Liver (tissue), 9 donors: ENCODE measurements around the gene RAB4B. TPM values are rescaled to one million over a fixed set of nuclear protein-coding genes. Genes with fewer than 3 reads are reported as not detected.
A peak's percentile ranks its signal among the peaks of the same experiment; 100 is the strongest.

ENCODE experiments used
- DNase-seq: peaks from one replicate; pipeline ENCODE4 v3.0.0-alpha.2; 2017; ENCODE audit warnings: low spot score
- H3K27ac ChIP-seq, 2 donors: one replicate each; pipeline ENCODE4 v1.7.0; 2013; ENCODE audit warnings: inconsistent platforms in 2 of 2, low read length in 2 of 2, control low read depth in 1 of 2, low read depth in 1 of 2, mild to moderate bottlenecking in 1 of 2
- H3K27me3 ChIP-seq, 4 donors: one replicate each; pipeline versions ENCODE4 v1.6.1 to v1.7.0; 2013; ENCODE audit warnings: low read length in 3 of 4, inconsistent platforms in 1 of 4, mild to moderate bottlenecking in 1 of 4, moderate library complexity in 1 of 4; ENCODE audit not compliant: control insufficient read depth in 4 of 4, insufficient read depth in 4 of 4
- H3K36me3 ChIP-seq, 4 donors: one replicate each; pipeline versions ENCODE4 v1.6.1 to v1.7.0; 2013; ENCODE audit warnings: low read length in 3 of 4, mild to moderate bottlenecking in 3 of 4, low read depth in 1 of 4, moderate library complexity in 1 of 4; ENCODE audit not compliant: control insufficient read depth in 4 of 4, insufficient read depth in 3 of 4
- H3K4me1 ChIP-seq, 4 donors: one replicate each; pipeline versions ENCODE4 v1.6.1 to v1.7.0; 2013; ENCODE audit warnings: low read length in 3 of 4, mild to moderate bottlenecking in 3 of 4, moderate library complexity in 1 of 4; ENCODE audit not compliant: control insufficient read depth in 4 of 4, insufficient read depth in 4 of 4
- H3K4me3 ChIP-seq, 3 donors: one replicate each; pipeline versions ENCODE4 v1.6.1 to v1.7.0; 2013; ENCODE audit warnings: low read length in 3 of 3, control low read depth in 1 of 3, low read depth in 1 of 3, mild to moderate bottlenecking in 1 of 3
- H3K9ac ChIP-seq, 2 donors: one replicate each; pipeline ENCODE4 v1.7.0; 2013; ENCODE audit warnings: low read length in 2 of 2, mild to moderate bottlenecking in 2 of 2, moderate library complexity in 2 of 2, control low read depth in 1 of 2, low read depth in 1 of 2
- H3K9me3 ChIP-seq, 4 donors: one replicate each; pipeline versions ENCODE4 v1.6.1 to v1.7.0; 2013; ENCODE audit warnings: low read length in 3 of 4; ENCODE audit not compliant: control insufficient read depth in 4 of 4
- ATF3 ChIP-seq: IDR thresholded peaks from 2 replicates; pipeline ENCODE4 v1.6.1; 2016; ENCODE audit warnings: antibody characterized with exemption
- EGR1 ChIP-seq, 2 donors: IDR thresholded peaks; 2 replicates each; pipeline ENCODE4 v1.6.1; 2016 to 2018; ENCODE audit warnings: antibody characterized with exemption in 2 of 2, low read depth in 2 of 2
- FOXA1 ChIP-seq: IDR thresholded peaks from 2 replicates; pipeline ENCODE4 v1.6.1; 2016; ENCODE audit warnings: antibody characterized with exemption
- FOXA2 ChIP-seq: IDR thresholded peaks from 2 replicates; pipeline ENCODE4 v1.6.1; 2016; ENCODE audit warnings: antibody characterized with exemption
- GABPA ChIP-seq, 2 donors: IDR thresholded peaks in 1 of 2; conservative IDR thresholded peaks in 1 of 2; 2 replicates each; pipeline ENCODE4 v1.6.1; 2016; ENCODE audit warnings: antibody characterized with exemption in 2 of 2, mild to moderate bottlenecking in 1 of 2, moderate library complexity in 1 of 2
- HNF4A ChIP-seq, 2 donors: conservative IDR thresholded peaks; 2 replicates each; pipeline ENCODE4 v1.6.1; 2016; ENCODE audit warnings: antibody characterized with exemption in 2 of 2, mild to moderate bottlenecking in 2 of 2
- HNF4G ChIP-seq: IDR thresholded peaks from 2 replicates; pipeline ENCODE4 v1.6.1; 2016; ENCODE audit warnings: antibody characterized with exemption
- RAD21 ChIP-seq, 2 donors: IDR thresholded peaks; 2 replicates each; pipeline ENCODE4 v1.6.1; 2016; ENCODE audit warnings: antibody characterized with exemption in 2 of 2, mild to moderate bottlenecking in 2 of 2
- RXRA ChIP-seq, 2 donors: IDR thresholded peaks; 2 replicates each; pipeline ENCODE4 v1.6.1; 2017 to 2018; ENCODE audit warnings: antibody characterized with exemption in 2 of 2, mild to moderate bottlenecking in 1 of 2
- SP1 ChIP-seq: IDR thresholded peaks from 2 replicates; pipeline ENCODE4 v1.6.1; 2018; ENCODE audit warnings: antibody characterized with exemption, mild to moderate bottlenecking
- TAF1 ChIP-seq: conservative IDR thresholded peaks from 2 replicates; pipeline ENCODE4 v1.6.1; 2016; ENCODE audit warnings: antibody characterized with exemption, mild to moderate bottlenecking
- YY1 ChIP-seq: IDR thresholded peaks from 2 replicates; pipeline ENCODE4 v1.6.1; 2016; ENCODE audit warnings: antibody characterized with exemption, mild to moderate bottlenecking
- ZBTB33 ChIP-seq: IDR thresholded peaks from 2 replicates; pipeline ENCODE4 v1.6.1; 2016; ENCODE audit warnings: antibody characterized with exemption
- WGBS: extraction: QIAGEN DNeasy Blood & Tissue Kit; methylation state at CpG from one replicate; pipeline ENCODE4 v1.1.7; 2013; 5-methylcytosine and 5-hydroxymethylcytosine counted together
- polyA plus RNA-seq, 2 donors: library from polyadenylated mRNA; stranded (reverse) in 1 of 2; unstranded in 1 of 2; fragments of 200-250 nt in 1 of 2; fragments of >200 nt in 1 of 2; fragmentation: Nextera tagmentation in 1 of 2; extraction: Ambion mirVana in 1 of 2; gene quantifications; one replicate each; pipeline versions ENCODE4 v1.2.1 to v1.2.3, GENCODE V29; 2013 to 2015
- total RNA-seq, 2 donors: library from RNA; depleted of rRNA; stranded (reverse); fragments of >200 nt; gene quantifications; one replicate each; pipeline ENCODE4 v1.2.3, GENCODE V29; 2014
- donor health status: healthy.
- donor health status: healthy.
- donor health status: healthy.
- donor health status: healthy.
- donor health status: healthy.

RAB4B gene
- total and polyA plus RNA-seq, 4 donors: 5.5 to 16.9 (median 12.9) TPM

- 48% methylated on average over 17 of the region's 17 CpGs for WGBS
- Histone ChIP-seq H3K27me3 (no peaks in the 10 kb centered on the region), H3K9ac (no peak overlapping the region), H3K4me3 (no peak overlapping the region), H3K4me1 (peaks cover 0 to 3% (median 1%) of the 10 kb centered on the region in 4 donors), H3K27ac (no peak overlapping the region), H3K36me3 (peaks cover 0 to 26% (median 10%) of the 10 kb centered on the region in 4 donors), H3K9me3 (no peaks in the 10 kb centered on the region)
- TF ChIP-seq RAD21 (IDR thresholded peaks at IDR 0.05) (peak; percentile 9 to 15), FOXA2 (no peak), HNF4A (conservative IDR thresholded peaks at IDR 0.05) (peak; percentile 68 to 85), SP1 (no peak)
- no peak for DNase-seq
Observed at GRCh38 chr19:40742477-40742876, 35.6 kb upstream of the RAB4B start.

- DNase-seq: no peak
- no peaks in the 10 kb centered on the region for H3K27me3 ChIP-seq
- H3K9me3 ChIP-seq: no peaks in the 10 kb centered on the region
- H3K4me3 ChIP-seq: no peak overlapping the region
- H3K36me3 ChIP-seq: peaks cover 0 to 23% (median 9%) of the 10 kb centered on the region in 4 donors
- peaks cover 0 to 3% (median 1%) of the 10 kb centered on the region in 4 donors for H3K4me1 ChIP-seq
- TF ChIP-seq EGR1 (IDR thresholded peaks at IDR 0.05; ENCODE audit: low read depth in 2 of 2): no peak
- TF ChIP-seq ZBTB33: no peak
- TF ChIP-seq ATF3: no peak
- no peak for TF ChIP-seq YY1
- no peak for TF ChIP-seq FOXA1
- no peak overlapping the region for H3K27ac ChIP-seq
- 94% methylated on average over 12 of the region's 12 CpGs for WGBS
- no peak overlapping the region for H3K9ac ChIP-seq
Observed at GRCh38 chr19:40742886-40743285, 35.2 kb upstream of the RAB4B start.

- DNase-seq: no peak
- H3K27ac ChIP-seq: no peak overlapping the region
- TF ChIP-seq RXRA (IDR thresholded peaks at IDR 0.05) (no peak), RAD21 (IDR thresholded peaks at IDR 0.05) (no peak), ATF3 (no peak), HNF4A (conservative IDR thresholded peaks at IDR 0.05) (no peak), GABPA (IDR thresholded peaks at IDR 0.05 in 1 of 2, conservative IDR thresholded peaks at IDR 0.05 in 1 of 2) (no peak), HNF4G (no peak), TAF1 (no peak), EGR1 (IDR thresholded peaks at IDR 0.05; ENCODE audit: low read depth in 2 of 2) (no peak)
- no peak overlapping the region for H3K4me3 ChIP-seq
- no peaks in the 10 kb centered on the region for H3K9me3 ChIP-seq
- no peaks in the 10 kb centered on the region for H3K27me3 ChIP-seq
- 95% methylated on average over 10 of the region's 10 CpGs for WGBS
- H3K4me1 ChIP-seq: peaks cover 0 to 8% (median 3%) of the 10 kb centered on the region in 4 donors
- peaks cover 0 to 17% (median 9%) of the 10 kb centered on the region in 4 donors for H3K36me3 ChIP-seq
- H3K9ac ChIP-seq: no peak overlapping the region
Observed at GRCh38 chr19:40743926-40744325, 34.1 kb upstream of the RAB4B start.
